Measurements from ENCODE around the gene ATRN. TPM values are rescaled to one million over a fixed set of nuclear protein-coding genes. Genes with fewer than 3 reads are reported as not detected.

The ATRN gene
- total RNA-seq, 1 donor from 2014 or later: 31.6 TPM

DNA sequence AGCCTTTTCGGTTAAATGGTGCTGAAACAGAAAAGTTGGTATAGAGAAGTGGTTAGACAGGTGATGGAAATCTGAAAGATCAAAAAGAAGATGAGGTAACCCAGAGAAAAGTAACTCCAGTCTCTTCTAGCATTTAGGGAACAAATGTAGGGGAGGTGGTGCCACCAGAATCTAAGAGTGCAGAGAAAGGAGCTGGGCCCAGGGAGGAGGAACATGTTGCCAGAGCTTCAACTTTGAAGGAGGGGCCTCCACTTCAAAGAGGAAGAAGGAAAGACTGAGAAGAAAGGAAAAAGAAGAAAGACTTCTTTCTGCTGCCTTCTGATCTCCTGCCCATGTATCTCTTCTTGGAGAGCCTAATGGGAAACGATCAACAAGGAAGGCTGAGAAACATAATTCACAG, 23.5 kb upstream of the ATRN start:
- H3K4me1 ChIP-seq: no peaks in the 10 kb centered on the region
- ATAC-seq (no peak), DNase-seq (no peak)
- TF ChIP-seq, protein P1, sequence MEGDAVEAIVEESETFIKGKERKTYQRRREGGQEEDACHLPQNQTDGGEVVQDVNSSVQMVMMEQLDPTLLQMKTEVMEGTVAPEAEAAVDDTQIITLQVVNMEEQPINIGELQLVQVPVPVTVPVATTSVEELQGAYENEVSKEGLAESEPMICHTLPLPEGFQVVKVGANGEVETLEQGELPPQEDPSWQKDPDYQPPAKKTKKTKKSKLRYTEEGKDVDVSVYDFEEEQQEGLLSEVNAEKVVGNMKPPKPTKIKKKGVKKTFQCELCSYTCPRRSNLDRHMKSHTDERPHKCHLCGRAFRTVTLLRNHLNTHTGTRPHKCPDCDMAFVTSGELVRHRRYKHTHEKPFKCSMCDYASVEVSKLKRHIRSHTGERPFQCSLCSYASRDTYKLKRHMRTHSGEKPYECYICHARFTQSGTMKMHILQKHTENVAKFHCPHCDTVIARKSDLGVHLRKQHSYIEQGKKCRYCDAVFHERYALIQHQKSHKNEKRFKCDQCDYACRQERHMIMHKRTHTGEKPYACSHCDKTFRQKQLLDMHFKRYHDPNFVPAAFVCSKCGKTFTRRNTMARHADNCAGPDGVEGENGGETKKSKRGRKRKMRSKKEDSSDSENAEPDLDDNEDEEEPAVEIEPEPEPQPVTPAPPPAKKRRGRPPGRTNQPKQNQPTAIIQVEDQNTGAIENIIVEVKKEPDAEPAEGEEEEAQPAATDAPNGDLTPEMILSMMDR (IDR thresholded peaks at IDR 0.05): no peak
- H3K27me3 ChIP-seq: no peaks in the 10 kb centered on the region
- no peaks in the 10 kb centered on the region for H3K9me3 ChIP-seq
- intact Hi-C loops (cut with DNase I): no loop called here
- H3K4me3 ChIP-seq: no peak overlapping the region
- no peaks in the 10 kb centered on the region for H3K36me3 ChIP-seq
- no peak overlapping the region for H3K27ac ChIP-seq

DNA sequence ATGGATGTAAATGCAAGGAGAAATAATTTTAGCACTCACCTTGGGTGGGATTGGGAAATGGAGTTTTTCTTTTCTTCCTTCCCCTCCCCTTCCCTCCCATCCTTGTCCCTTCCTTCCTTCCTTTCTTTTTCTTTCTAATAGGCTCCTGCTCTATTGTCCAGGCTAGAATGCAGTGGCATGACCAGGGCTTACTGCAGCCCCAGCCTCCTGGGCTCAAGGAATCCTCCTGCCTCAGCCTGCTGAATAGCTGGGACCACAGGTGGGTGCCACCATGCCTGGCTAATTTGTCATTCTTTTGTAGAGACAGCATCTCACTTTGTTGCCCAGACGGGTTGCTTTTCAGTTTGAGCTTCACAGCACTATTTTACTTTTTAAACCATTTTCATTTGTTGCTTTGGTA, 21.5 kb upstream of the ATRN start:
- Histone ChIP-seq H3K4me1 (no peaks in the 10 kb centered on the region), H3K36me3 (no peaks in the 10 kb centered on the region), H3K4me3 (no peak overlapping the region), H3K27me3 (no peaks in the 10 kb centered on the region), H3K9me3 (no peaks in the 10 kb centered on the region), H3K27ac (no peak overlapping the region)
- no peak for DNase-seq
- intact Hi-C loops (cut with DNase I): no loop called here
- TF ChIP-seq, protein P1 (IDR thresholded peaks at IDR 0.05): no peak
- ATAC-seq: no peak

DNA sequence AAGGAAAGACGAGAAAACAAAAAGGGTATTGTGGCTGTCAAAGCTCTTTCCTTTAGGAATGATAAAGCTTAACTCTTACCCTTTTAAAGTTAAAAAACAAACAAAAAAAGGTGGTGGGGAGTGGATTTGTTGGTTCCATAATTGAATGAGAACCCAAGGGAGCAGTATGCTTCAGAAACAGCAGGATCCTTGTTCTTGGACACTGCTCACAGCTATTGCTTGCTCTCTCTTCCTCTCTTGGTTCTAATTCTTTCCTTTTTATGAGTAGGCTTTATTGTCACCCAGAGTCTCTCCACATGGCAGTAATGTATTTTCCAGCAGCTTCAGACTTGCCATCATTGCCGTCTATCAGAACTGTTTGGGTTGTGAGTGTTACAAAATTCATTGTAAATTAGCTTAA, 18.7 kb upstream of the ATRN start:
- TF ChIP-seq, protein P1 (IDR thresholded peaks at IDR 0.05): no peak
- Histone ChIP-seq H3K27ac (no peak overlapping the region), H3K36me3 (no peaks in the 10 kb centered on the region), H3K4me3 (no peak overlapping the region), H3K9me3 (no peaks in the 10 kb centered on the region), H3K4me1 (no peaks in the 10 kb centered on the region), H3K27me3 (no peaks in the 10 kb centered on the region)
- intact Hi-C loops (cut with DNase I): no loop called here
- DNase-seq: no peak
- no peak for ATAC-seq

DNA sequence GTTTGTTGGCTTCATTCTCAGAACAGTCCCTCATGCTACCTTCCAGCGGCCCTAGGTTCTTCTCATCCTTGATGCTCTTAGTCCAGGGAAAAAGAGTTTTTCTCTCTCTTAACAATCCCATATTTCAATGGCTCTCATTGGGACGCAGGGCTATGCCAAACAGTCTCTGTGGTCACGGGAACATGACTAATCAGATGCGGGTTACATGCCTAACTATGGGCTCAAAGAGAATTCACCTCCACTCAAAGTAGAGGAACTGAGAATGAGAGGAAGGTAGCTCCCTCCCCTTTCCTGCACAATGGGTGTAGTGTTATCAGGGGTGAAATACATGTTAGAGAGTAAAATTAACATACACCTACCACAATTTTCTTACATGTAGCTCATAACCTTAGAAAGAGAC, 18.1 kb upstream of the ATRN start:
- DNase-seq (no peak), ATAC-seq (no peak)
- Histone ChIP-seq H3K4me1 (no peaks in the 10 kb centered on the region), H3K4me3 (no peak overlapping the region), H3K9me3 (no peaks in the 10 kb centered on the region), H3K27ac (no peak overlapping the region), H3K36me3 (no peaks in the 10 kb centered on the region), H3K27me3 (no peaks in the 10 kb centered on the region)
- TF ChIP-seq, protein P1 (IDR thresholded peaks at IDR 0.05): no peak
- intact Hi-C loops (cut with DNase I): no loop called here

DNA sequence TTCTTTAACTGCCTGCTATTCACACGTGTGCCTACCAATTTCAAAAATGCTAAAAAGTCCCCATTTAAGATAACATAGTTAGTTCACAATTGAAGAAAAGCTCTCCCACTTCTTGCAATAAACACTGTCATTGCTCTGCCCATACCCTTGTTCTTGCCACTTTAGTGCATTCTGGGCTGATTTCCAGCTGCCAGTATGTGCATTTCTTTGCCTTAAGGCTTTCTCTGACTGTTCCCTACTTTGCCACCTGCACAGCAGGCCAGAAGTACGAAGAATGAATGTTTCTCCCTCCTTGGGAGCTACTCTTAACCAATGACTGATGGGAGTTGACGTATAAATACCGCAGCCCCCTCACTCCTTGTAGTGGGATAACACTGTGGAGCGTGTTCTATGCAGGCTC, 16.0 kb upstream of the ATRN start:
- ATAC-seq: no peak
- intact Hi-C loops (cut with DNase I): no loop called here
- TF ChIP-seq, protein P1 (IDR thresholded peaks at IDR 0.05): no peak

DNA sequence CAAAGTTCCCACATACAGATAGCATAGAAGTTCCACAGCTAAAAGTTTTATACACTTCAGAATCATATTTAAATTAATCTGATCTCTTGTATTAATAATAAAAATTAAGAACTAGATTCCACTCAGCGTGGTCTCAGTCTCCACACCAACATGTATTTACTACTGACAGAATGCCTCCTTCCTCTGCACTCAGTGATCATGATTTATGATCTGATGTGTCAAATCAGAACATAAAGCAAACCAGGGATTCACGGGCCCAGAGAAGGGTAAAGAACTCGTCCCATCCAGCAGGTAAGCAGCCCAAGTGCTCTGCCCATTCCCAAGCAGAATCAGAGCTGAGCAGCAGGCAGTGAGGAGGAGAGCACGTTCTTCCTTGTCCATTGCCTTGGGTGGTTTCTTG, 14.2 kb upstream of the ATRN start:
- Histone ChIP-seq H3K4me3 (no peak overlapping the region), H3K27me3 (no peaks in the 10 kb centered on the region), H3K4me1 (no peaks in the 10 kb centered on the region), H3K36me3 (no peaks in the 10 kb centered on the region), H3K9me3 (no peaks in the 10 kb centered on the region), H3K27ac (no peak overlapping the region)
- intact Hi-C loops (cut with DNase I): no loop called here
- TF ChIP-seq, protein P1 (IDR thresholded peaks at IDR 0.05): no peak
- no peak for ATAC-seq
- no peak for DNase-seq

More for the DNA sequence above, 16.0 kb upstream of the ATRN start:
- DNase-seq: no peak
- no peak overlapping the region for H3K27ac ChIP-seq
- no peaks in the 10 kb centered on the region for H3K36me3 ChIP-seq
- H3K27me3 ChIP-seq: no peaks in the 10 kb centered on the region
- no peaks in the 10 kb centered on the region for H3K9me3 ChIP-seq
- no peak overlapping the region for H3K4me3 ChIP-seq
- H3K4me1 ChIP-seq: no peaks in the 10 kb centered on the region
